ENCODE measurements around the gene CDC14A. TPM values are rescaled to one million over a fixed set of nuclear protein-coding genes. Genes with fewer than 3 reads are reported as not detected.

Gene CDC14A
- total RNA-seq, 1 experiment from 2014 or later, result 2.6 TPM

- H3K27ac Mint-ChIP-seq (ENCODE audit: low read depth, unreplicated experiment), result no peak overlapping the region
- no TSS peak for BruUV-seq (replicated peaks)
- peaks cover 8% of the 10 kb centered on the region for H3K36me3 Mint-ChIP-seq (ENCODE audit: insufficient read depth, unreplicated experiment)
- POLR2A ChIA-PET, result no interaction called here
- no peaks in the 10 kb centered on the region for H3K27me3 Mint-ChIP-seq (ENCODE audit: insufficient read depth, unreplicated experiment)
- no peaks in the 10 kb centered on the region for H3K9me3 Mint-ChIP-seq (ENCODE audit: unreplicated experiment)
- intact Hi-C loops (cut with micrococcal nuclease), result no loop called here
- CTCF ChIA-PET, result no interaction called here
- no peak overlapping the region for H3K4me3 Mint-ChIP-seq (ENCODE audit: unreplicated experiment)
- H3K4me1 Mint-ChIP-seq (ENCODE audit: insufficient read depth, unreplicated experiment), result no peaks in the 10 kb centered on the region
- no peak for DNase-seq (ENCODE audit: unreplicated experiment)
- TF ChIP-seq, protein P1, sequence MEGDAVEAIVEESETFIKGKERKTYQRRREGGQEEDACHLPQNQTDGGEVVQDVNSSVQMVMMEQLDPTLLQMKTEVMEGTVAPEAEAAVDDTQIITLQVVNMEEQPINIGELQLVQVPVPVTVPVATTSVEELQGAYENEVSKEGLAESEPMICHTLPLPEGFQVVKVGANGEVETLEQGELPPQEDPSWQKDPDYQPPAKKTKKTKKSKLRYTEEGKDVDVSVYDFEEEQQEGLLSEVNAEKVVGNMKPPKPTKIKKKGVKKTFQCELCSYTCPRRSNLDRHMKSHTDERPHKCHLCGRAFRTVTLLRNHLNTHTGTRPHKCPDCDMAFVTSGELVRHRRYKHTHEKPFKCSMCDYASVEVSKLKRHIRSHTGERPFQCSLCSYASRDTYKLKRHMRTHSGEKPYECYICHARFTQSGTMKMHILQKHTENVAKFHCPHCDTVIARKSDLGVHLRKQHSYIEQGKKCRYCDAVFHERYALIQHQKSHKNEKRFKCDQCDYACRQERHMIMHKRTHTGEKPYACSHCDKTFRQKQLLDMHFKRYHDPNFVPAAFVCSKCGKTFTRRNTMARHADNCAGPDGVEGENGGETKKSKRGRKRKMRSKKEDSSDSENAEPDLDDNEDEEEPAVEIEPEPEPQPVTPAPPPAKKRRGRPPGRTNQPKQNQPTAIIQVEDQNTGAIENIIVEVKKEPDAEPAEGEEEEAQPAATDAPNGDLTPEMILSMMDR (IDR thresholded peaks at IDR 0.05; ENCODE audit: unreplicated experiment), result no peak
Observed at GRCh38 chr1:100518023-100518422, 165.7 kb downstream of the CDC14A start.

DNA sequence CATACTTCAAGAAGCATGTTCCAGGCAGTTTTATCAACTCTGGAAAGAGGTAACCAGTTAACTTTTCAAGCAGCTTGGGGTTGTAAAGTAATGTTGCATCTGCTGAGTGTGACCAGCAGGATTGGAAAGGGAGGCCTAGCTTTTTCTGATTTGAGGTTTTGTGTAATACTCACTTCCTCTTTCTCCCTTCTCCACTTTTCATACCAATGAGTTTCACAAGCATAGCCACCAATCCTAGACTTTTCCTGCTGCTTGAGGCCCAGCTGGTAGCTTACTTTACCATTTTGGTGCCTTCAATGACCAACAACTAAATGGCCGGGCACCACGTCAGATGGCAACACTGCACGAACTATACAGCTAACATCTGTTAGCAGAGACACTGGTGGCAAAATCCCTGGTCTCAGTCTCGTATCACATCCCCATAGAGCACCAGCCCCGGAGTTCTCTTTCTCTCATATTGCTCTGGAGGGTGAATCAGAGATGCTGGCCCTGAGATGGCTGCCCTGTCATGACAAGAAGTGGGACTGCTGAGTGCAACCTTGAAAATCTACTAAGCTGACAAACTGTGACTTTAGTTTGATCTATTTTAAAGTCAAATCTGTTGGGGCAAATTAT lies 170.8 kb downstream of the CDC14A start:
- H3K4me3 Mint-ChIP-seq (ENCODE audit: unreplicated experiment), result no peak overlapping the region
- no peaks in the 10 kb centered on the region for H3K4me1 Mint-ChIP-seq (ENCODE audit: insufficient read depth, unreplicated experiment)
- intact Hi-C loops (cut with micrococcal nuclease), result no loop called here
- H3K27ac Mint-ChIP-seq (ENCODE audit: low read depth, unreplicated experiment), result no peak overlapping the region
- TF ChIP-seq, protein P1 (IDR thresholded peaks at IDR 0.05; ENCODE audit: unreplicated experiment), result no peak
- BruUV-seq (replicated peaks), result no TSS peak
- H3K27me3 Mint-ChIP-seq (ENCODE audit: insufficient read depth, unreplicated experiment), result no peaks in the 10 kb centered on the region
- ChIA-PET CTCF (no interaction called here), POLR2A (no interaction called here)
- no peak for DNase-seq (ENCODE audit: unreplicated experiment)
- no peaks in the 10 kb centered on the region for H3K9me3 Mint-ChIP-seq (ENCODE audit: unreplicated experiment)
- peaks cover 8% of the 10 kb centered on the region for H3K36me3 Mint-ChIP-seq (ENCODE audit: insufficient read depth, unreplicated experiment)

DNA sequence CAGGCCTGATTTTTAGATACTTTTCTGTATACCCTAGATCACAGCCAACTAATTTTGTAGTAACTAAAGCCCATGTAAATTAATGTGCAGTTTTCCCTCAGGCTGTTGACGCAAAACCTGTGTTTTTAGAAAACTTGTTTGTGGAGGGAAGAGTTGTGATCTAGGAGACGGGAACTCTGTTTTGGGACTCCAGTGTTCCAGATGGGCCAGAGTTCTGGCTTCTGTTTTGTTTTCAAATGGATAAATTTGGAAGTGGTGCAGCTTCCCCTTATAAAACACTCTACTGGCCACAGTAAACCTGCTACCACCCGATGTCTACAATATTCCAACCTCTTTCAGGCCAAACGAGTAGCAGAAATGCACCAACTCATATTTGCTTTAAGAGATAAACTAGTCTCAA lies 172.0 kb downstream of the CDC14A start:
- intact Hi-C loops (cut with micrococcal nuclease), result no loop called here
- CTCF ChIA-PET, result no interaction called here
- H3K4me3 Mint-ChIP-seq (ENCODE audit: unreplicated experiment), result no peak overlapping the region
- POLR2A ChIA-PET, result no interaction called here
- DNase-seq (ENCODE audit: unreplicated experiment), result no peak
- TF ChIP-seq, protein P1 (IDR thresholded peaks at IDR 0.05; ENCODE audit: unreplicated experiment), result no peak
- no peaks in the 10 kb centered on the region for H3K9me3 Mint-ChIP-seq (ENCODE audit: unreplicated experiment)
- peaks cover 8% of the 10 kb centered on the region for H3K36me3 Mint-ChIP-seq (ENCODE audit: insufficient read depth, unreplicated experiment)
- H3K27ac Mint-ChIP-seq (ENCODE audit: low read depth, unreplicated experiment), result no peak overlapping the region
- BruUV-seq (replicated peaks), result no TSS peak
- H3K27me3 Mint-ChIP-seq (ENCODE audit: insufficient read depth, unreplicated experiment), result no peaks in the 10 kb centered on the region
- H3K4me1 Mint-ChIP-seq (ENCODE audit: insufficient read depth, unreplicated experiment), result no peaks in the 10 kb centered on the region

- Mint-ChIP-seq H3K9me3 (ENCODE audit: unreplicated experiment) (no peaks in the 10 kb centered on the region), H3K27ac (ENCODE audit: low read depth, unreplicated experiment) (no peak overlapping the region), H3K4me1 (ENCODE audit: insufficient read depth, unreplicated experiment) (no peaks in the 10 kb centered on the region), H3K36me3 (ENCODE audit: insufficient read depth, unreplicated experiment) (peaks cover 8% of the 10 kb centered on the region), H3K27me3 (ENCODE audit: insufficient read depth, unreplicated experiment) (no peaks in the 10 kb centered on the region), H3K4me3 (ENCODE audit: unreplicated experiment) (no peak overlapping the region)
- TF ChIP-seq, protein P1 (IDR thresholded peaks at IDR 0.05; ENCODE audit: unreplicated experiment), result no peak
- no TSS peak for BruUV-seq (replicated peaks)
- DNase-seq (ENCODE audit: unreplicated experiment), result no peak
- CTCF ChIA-PET, result interaction anchor here (0.9 to 1.0 kb wide), 3 partner anchors 38 to 831 kb away, joined by 3 read pairs; no protein-coding TSS in a partner anchor
- POLR2A ChIA-PET, result no interaction called here
- intact Hi-C loops (cut with micrococcal nuclease), result no loop called here
Observed at GRCh38 chr1:100526894-100527293, 174.6 kb downstream of the CDC14A start.
